GM12891 (cell line): Measurements from ENCODE around the gene NENF.

Experiments used
- POLR2A ChIP-seq: IDR thresholded peaks from 2 replicates; pipeline ENCODE4 v1.6.1; 2011; ENCODE audit warnings: low read depth, low read length, control low read depth
- POLR2AphosphoS5 ChIP-seq: IDR thresholded peaks from 2 replicates; pipeline ENCODE4 v1.6.1; 2011; ENCODE audit warnings: low read depth, low read length, control low read depth

GRCh38 chr1:212463565-212464285 is 31.0 kb downstream of the NENF start:
- TF ChIP-seq POLR2AphosphoS5 (no peak), POLR2A (no peak)
